GM18502 (cell line): ENCODE data around the gene TTC33.

Source experiments
- ATAC-seq: cut with Tn5 transposase; IDR thresholded peaks from one replicate; pipeline ENCODE4 v1.9.1; 2021; ENCODE audit warnings: mild to moderate bottlenecking; ENCODE audit not compliant: unreplicated experiment, poor library complexity

TTC33 gene

GRCh38 chr5:40682154-40683017 lies 73.4 kb downstream of the TTC33 start:
- no peak for ATAC-seq

- peak; percentile 18 for ATAC-seq
Observed at GRCh38 chr5:40681363-40682153, 74.2 kb downstream of the TTC33 start.

- peak; percentile 1 for ATAC-seq
Observed at GRCh38 chr5:40680741-40681362, 74.9 kb downstream of the TTC33 start.

GRCh38 chr5:40679913-40680681 lies 75.7 kb downstream of the TTC33 start, which contains the start of gene PTGER4:
Gene PTGER4 (plus strand): TSS chr5:40679915. CDS start chr5:40680994, 1,079 bp downstream.
- peak; percentile 32 for ATAC-seq

GRCh38 chr5:40679148-40679912 lies 76.4 kb downstream of the TTC33 start:
- peak; percentile 80 for ATAC-seq

- no peak for ATAC-seq
Observed at GRCh38 chr5:40678460-40679147, 77.2 kb downstream of the TTC33 start.

GRCh38 chr5:40678026-40678425 lies 77.7 kb downstream of the TTC33 start:
- no peak for ATAC-seq

- no peak for ATAC-seq
Observed at GRCh38 chr5:40677456-40677855, 78.3 kb downstream of the TTC33 start.

- no peak for ATAC-seq
Observed at GRCh38 chr5:40676613-40677343, 79.0 kb downstream of the TTC33 start.

- no peak for ATAC-seq
Observed at GRCh38 chr5:40675396-40676133, 80.2 kb downstream of the TTC33 start.

GRCh38 chr5:40674661-40675235 lies 81.0 kb downstream of the TTC33 start:
- ATAC-seq: no peak

GRCh38 chr5:40672425-40672824 lies 83.3 kb downstream of the TTC33 start:
- ATAC-seq: no peak

GRCh38 chr5:40669606-40670390 lies 86.0 kb downstream of the TTC33 start:
- ATAC-seq: no peak

GRCh38 chr5:40667161-40667663 lies 88.5 kb downstream of the TTC33 start:
- ATAC-seq: no peak

- ATAC-seq: no peak
Observed at GRCh38 chr5:40666657-40667056, 89.1 kb downstream of the TTC33 start.

GRCh38 chr5:40665635-40666298 lies 90.0 kb downstream of the TTC33 start:
- ATAC-seq: no peak
